Cardiac fibroblast (primary cell): ENCODE data around the gene CIAPIN1.
A peak's percentile ranks its signal among the peaks of the same experiment; 100 is the strongest.

Experiments
- DNase-seq, 2 donors: peaks; one replicate each; pipeline versions ENCODE4 v3.0.0 to v3.0.0-alpha.2; 2010; ENCODE audit warnings: low read depth in 2 of 2
- H3K4me3 ChIP-seq, 2 donors: replicated peaks in 1 of 2; 1 replicate in 1 of 2; 2 replicates in 1 of 2; pipeline ENCODE4 v1.5.1; 2011; ENCODE audit warnings: low read depth in 2 of 2, low read length in 2 of 2, mild to moderate bottlenecking in 2 of 2, moderate library complexity in 1 of 2
- CTCF ChIP-seq: IDR thresholded peaks from one replicate; pipeline ENCODE4 v1.5.1; 2011; ENCODE audit warnings: low read depth, mild to moderate bottlenecking, low read length, inconsistent platforms

The CIAPIN1 gene

GRCh38 chr16:57471209-57471608 is 24.0 kb upstream of the CIAPIN1 start:
- no peak for TF ChIP-seq CTCF
- DNase-seq, result no peak
- no peak overlapping the region for H3K4me3 ChIP-seq

GRCh38 chr16:57470711-57471110 is 23.5 kb upstream of the CIAPIN1 start:
- no peak for TF ChIP-seq CTCF
- DNase-seq, result peak; percentile 62 to 81
- no peak overlapping the region for H3K4me3 ChIP-seq

GRCh38 chr16:57469917-57470470 is 22.8 kb upstream of the CIAPIN1 start:
- no peak for TF ChIP-seq CTCF
- DNase-seq, result peak in 1 of 2 donors; percentile 10
- H3K4me3 ChIP-seq, result no peak overlapping the region

GRCh38 chr16:57469046-57469445 is 21.9 kb upstream of the CIAPIN1 start:
- DNase-seq, result no peak
- no peak overlapping the region for H3K4me3 ChIP-seq
- TF ChIP-seq CTCF, result no peak

GRCh38 chr16:57468346-57468745 is 21.2 kb upstream of the CIAPIN1 start:
- TF ChIP-seq CTCF, result no peak
- no peak for DNase-seq
- H3K4me3 ChIP-seq, result no peak overlapping the region

GRCh38 chr16:57464523-57464922 is 17.3 kb upstream of the CIAPIN1 start:
- H3K4me3 ChIP-seq, result no peak overlapping the region
- no peak for DNase-seq
- no peak for TF ChIP-seq CTCF

- peak overlapping the region; percentile 81 to 92 for H3K4me3 ChIP-seq
- no peak for TF ChIP-seq CTCF
- peak in 1 of 2 donors; percentile 15 for DNase-seq
Measured at GRCh38 chr16:57462978-57463362, 15.8 kb upstream of the CIAPIN1 start.
